ENCODE data around the gene SAMD5. TPM values are rescaled to one million over a fixed set of nuclear protein-coding genes. Genes with fewer than 3 reads are reported as not detected.
A peak's percentile ranks its signal among the peaks of the same experiment; 100 is the strongest.

SAMD5 gene
- polyA plus RNA-seq, 1 donor from 2014 or later: 14.1 TPM

DNA sequence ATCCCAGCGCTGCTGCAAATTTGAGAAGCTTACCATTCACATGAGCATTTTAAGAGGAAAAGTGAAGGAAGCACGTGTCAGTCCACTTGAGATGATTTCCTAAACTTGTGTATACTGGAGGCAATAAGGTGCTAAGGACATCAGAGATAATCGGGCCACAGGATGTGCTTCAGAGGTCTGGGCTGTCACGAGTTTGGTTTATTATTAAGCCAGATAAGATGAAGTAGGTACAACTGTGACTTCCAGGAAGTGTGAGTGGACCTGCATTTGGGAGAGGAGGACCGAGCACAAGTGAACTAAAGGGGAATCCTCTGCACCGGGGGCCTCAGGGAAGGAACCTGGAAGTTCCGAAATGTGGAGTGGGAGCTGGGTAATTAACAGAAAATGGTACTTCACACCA is 1.4 kb downstream of the SAMD5 start:
- H2AFZ ChIP-seq (ENCODE audit: low read depth, low read length): no peak overlapping the region
- no peaks in the 10 kb centered on the region for H3K9me3 ChIP-seq (ENCODE audit: low read length)
- H4K20me1 ChIP-seq (ENCODE audit: insufficient read depth): no peaks in the 10 kb centered on the region
- peak overlapping the region; percentile 87 for H3K4me3 ChIP-seq (ENCODE audit: low read length)
- no peaks in the 10 kb centered on the region for H3K9me2 ChIP-seq (ENCODE audit: insufficient read depth, low read length)
- H3K27me3 ChIP-seq (ENCODE audit: insufficient read depth, low read depth, low read length): peaks cover 13% of the 10 kb centered on the region
- H3K4me2 ChIP-seq (ENCODE audit: low read length): peak overlapping the region; percentile 64
- no peaks in the 10 kb centered on the region for H3F3A ChIP-seq (ENCODE audit: insufficient read depth, low read length, poor library complexity, severe bottlenecking)
- peak overlapping the region; percentile 76 for H3K9ac ChIP-seq (ENCODE audit: low read length)
- H3K36me3 ChIP-seq (ENCODE audit: insufficient read depth, low read length): no peaks in the 10 kb centered on the region
- peaks cover 48% of the 10 kb centered on the region for H3K79me2 ChIP-seq (replicated peaks; ENCODE audit: insufficient read depth, low read length)
- TF ChIP-seq POLR2AphosphoS5 (IDR thresholded peaks at IDR 0.05): no peak
- peak; percentile 46 for TF ChIP-seq MXI1 (conservative IDR thresholded peaks at IDR 0.05; ENCODE audit: poor library complexity, severe bottlenecking)
- TF ChIP-seq RAD21 (conservative IDR thresholded peaks at IDR 0.05): no peak
- no peak for TF ChIP-seq EZH2 (IDR thresholded peaks at IDR 0.05; ENCODE audit: borderline replicate concordance, insufficient read depth, low read length, poor library complexity, severe bottlenecking)
- TF ChIP-seq CTCF (IDR thresholded peaks at IDR 0.05; ENCODE audit: poor library complexity, severe bottlenecking): no peak
- TF ChIP-seq REST (IDR thresholded peaks at IDR 0.05; ENCODE audit: borderline replicate concordance): no peak
- peak overlapping the region; percentile 38 for H3K27ac ChIP-seq (ENCODE audit: low read length)

DNA sequence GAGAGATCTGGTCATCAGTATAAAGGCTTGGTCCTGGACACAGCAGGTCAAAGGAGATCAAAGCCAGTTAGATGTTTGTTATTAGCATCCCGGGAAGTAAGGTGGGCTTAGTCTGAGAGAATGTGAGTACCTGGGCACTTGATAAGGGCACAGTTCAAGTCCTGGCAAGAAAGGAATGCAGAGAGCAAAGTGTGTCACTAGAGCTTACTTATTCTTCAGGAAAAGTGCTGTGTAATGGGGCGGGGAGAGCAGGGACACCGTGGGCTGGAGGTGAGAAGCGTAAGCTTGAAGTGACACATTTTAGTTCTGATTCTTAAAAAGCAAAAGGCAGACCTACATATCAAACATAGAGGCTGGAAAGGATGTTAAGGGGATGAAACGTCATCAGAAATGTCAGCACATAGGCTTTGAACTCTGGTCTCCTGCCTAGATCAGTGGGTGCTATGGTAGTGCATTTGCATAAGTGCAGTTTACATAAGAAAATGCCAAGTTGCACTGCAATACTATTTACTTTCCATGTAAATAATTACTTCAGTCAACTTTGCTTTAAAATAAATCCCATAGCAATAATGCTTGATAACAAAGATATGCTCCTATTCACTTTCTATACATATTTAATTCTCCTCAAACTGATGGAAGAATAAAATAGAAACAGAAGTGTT is 2.6 kb downstream of the SAMD5 start:
- no peak for TF ChIP-seq TAF1 (IDR thresholded peaks at IDR 0.05; ENCODE audit: low read depth)
- TF ChIP-seq POLR2AphosphoS5 (IDR thresholded peaks at IDR 0.05): no peak
- TF ChIP-seq REST (IDR thresholded peaks at IDR 0.05; ENCODE audit: borderline replicate concordance): no peak
- TF ChIP-seq SMC3 (conservative IDR thresholded peaks at IDR 0.05; ENCODE audit: poor library complexity): no peak
- peak; percentile 27 for TF ChIP-seq RAD21 (conservative IDR thresholded peaks at IDR 0.05)
- Histone ChIP-seq H3K4me2 (ENCODE audit: low read length) (peak overlapping the region; percentile 64), H3K27ac (ENCODE audit: low read length) (no peak overlapping the region), H3K9me3 (ENCODE audit: low read length) (no peaks in the 10 kb centered on the region), H3K79me2 (replicated peaks; ENCODE audit: insufficient read depth, low read length) (peaks cover 48% of the 10 kb centered on the region), H3K9ac (ENCODE audit: low read length) (peak overlapping the region; percentile 76), H3K9me2 (ENCODE audit: insufficient read depth, low read length) (no peaks in the 10 kb centered on the region), H4K20me1 (ENCODE audit: insufficient read depth) (no peaks in the 10 kb centered on the region), H3K36me3 (ENCODE audit: insufficient read depth, low read length) (no peaks in the 10 kb centered on the region), H3K4me3 (ENCODE audit: low read length) (peak overlapping the region; percentile 87), H3K27me3 (ENCODE audit: insufficient read depth, low read depth, low read length) (peaks cover 13% of the 10 kb centered on the region), H2AFZ (ENCODE audit: low read depth, low read length) (no peak overlapping the region), H3F3A (ENCODE audit: insufficient read depth, low read length, poor library complexity, severe bottlenecking) (no peaks in the 10 kb centered on the region)
